ENCODE results near the gene PLA2G6. TPM values are rescaled to one million over a fixed set of nuclear protein-coding genes. Genes with fewer than 3 reads are reported as not detected.

The PLA2G6 gene
- total and polyA plus RNA-seq, 9 of the 15 experiments (the other 6 are each of a cell fraction or from before 2014, with no cell fraction given), result 0.11 to 12.2 (median 9.7) TPM

DNA sequence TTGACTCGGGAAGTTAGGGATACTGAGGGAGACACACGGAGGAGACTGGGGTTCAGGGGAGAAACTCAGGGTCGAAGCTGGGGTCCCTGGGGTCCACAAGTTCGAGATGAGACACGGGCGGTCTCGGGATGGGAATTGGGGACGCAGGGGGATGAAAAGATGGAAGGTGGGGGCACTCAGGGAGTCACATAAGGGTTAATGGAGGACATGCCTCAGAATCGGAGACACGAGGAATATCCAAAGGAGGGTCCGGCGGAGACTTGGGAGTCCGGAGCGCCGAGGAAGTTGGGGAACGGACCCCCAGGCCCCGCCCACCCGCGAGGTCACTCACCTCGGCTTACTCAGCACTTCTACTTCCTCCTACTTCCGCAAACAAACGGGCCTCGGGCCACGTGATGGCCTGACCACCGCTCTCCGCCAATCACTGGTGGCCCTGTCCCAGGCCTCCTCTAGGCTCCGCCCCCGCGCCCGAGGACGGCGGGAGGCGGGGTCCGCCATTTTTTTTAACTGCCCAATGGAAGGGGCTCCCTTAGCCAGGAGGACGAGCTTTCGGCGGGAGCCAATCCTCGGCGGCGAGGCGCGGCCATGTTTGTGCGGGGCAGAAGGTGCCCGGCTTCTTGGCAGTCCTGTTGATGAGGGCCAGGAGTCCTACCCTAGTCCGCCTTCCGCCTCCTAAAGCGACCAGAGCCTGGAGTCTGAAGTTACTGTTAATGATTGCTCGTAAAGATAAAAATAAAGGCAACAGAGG is at the start of gene PLA2G6 (continued):
- TF ChIP-seq, protein P1, sequence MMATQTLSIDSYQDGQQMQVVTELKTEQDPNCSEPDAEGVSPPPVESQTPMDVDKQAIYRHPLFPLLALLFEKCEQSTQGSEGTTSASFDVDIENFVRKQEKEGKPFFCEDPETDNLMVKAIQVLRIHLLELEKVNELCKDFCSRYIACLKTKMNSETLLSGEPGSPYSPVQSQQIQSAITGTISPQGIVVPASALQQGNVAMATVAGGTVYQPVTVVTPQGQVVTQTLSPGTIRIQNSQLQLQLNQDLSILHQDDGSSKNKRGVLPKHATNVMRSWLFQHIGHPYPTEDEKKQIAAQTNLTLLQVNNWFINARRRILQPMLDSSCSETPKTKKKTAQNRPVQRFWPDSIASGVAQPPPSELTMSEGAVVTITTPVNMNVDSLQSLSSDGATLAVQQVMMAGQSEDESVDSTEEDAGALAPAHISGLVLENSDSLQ (IDR thresholded peaks at IDR 0.05), result peak; percentile 79
- no peak for TF ChIP-seq ZNF79 (CRISPR knock-in tag; IDR thresholded peaks at IDR 0.05; ENCODE audit: low read depth)
- TF ChIP-seq ZNF408 (CRISPR knock-in tag; IDR thresholded peaks at IDR 0.05; ENCODE audit: low read depth), result no peak
- TF ChIP-seq SMARCB1 (IDR thresholded peaks at IDR 0.05; ENCODE audit: insufficient read length, low read depth), result no peak
- TF ChIP-seq E2F3 (CRISPR knock-in tag; IDR thresholded peaks at IDR 0.05), result no peak
- TF ChIP-seq FOXK2 (conservative IDR thresholded peaks at IDR 0.05 in 1 of 2, IDR thresholded peaks at IDR 0.05 in 1 of 2; ENCODE audit: low read depth in 2 of 2), result peak; percentile 38 to 76; a peak in 3 of 4 replicates
- TF ChIP-seq ZNF444 (CRISPR knock-in tag; IDR thresholded peaks at IDR 0.05), result no peak
- TF ChIP-seq, protein P2, sequence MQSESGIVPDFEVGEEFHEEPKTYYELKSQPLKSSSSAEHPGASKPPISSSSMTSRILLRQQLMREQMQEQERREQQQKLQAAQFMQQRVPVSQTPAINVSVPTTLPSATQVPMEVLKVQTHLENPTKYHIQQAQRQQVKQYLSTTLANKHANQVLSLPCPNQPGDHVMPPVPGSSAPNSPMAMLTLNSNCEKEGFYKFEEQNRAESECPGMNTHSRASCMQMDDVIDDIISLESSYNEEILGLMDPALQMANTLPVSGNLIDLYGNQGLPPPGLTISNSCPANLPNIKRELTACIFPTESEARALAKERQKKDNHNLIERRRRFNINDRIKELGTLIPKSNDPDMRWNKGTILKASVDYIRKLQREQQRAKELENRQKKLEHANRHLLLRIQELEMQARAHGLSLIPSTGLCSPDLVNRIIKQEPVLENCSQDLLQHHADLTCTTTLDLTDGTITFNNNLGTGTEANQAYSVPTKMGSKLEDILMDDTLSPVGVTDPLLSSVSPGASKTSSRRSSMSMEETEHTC (IDR thresholded peaks at IDR 0.05), result no peak
- TF ChIP-seq CTBP1 (IDR thresholded peaks at IDR 0.05; ENCODE audit: borderline replicate concordance), result no peak
- no peak for TF ChIP-seq HSF4 (CRISPR knock-in tag; IDR thresholded peaks at IDR 0.05; ENCODE audit: borderline replicate concordance)
- peak; percentile 34 for TF ChIP-seq HNRNPLL (IDR thresholded peaks at IDR 0.05; ENCODE audit: low read depth, low read length, poor library complexity, severe bottlenecking)
- TF ChIP-seq CBX8 (IDR thresholded peaks at IDR 0.05; ENCODE audit: borderline replicate concordance, extremely low read depth, low read depth, low read length, poor library complexity, severe bottlenecking), result no peak
- TF ChIP-seq PCBP2 (IDR thresholded peaks at IDR 0.05; ENCODE audit: low read depth, low read length, poor library complexity, severe bottlenecking), result no peak
- TF ChIP-seq ZNF717 (CRISPR knock-in tag; IDR thresholded peaks at IDR 0.05), result no peak
- TF ChIP-seq, protein P3, sequence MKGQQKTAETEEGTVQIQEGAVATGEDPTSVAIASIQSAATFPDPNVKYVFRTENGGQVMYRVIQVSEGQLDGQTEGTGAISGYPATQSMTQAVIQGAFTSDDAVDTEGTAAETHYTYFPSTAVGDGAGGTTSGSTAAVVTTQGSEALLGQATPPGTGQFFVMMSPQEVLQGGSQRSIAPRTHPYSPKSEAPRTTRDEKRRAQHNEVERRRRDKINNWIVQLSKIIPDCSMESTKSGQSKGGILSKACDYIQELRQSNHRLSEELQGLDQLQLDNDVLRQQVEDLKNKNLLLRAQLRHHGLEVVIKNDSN (CRISPR knock-in tag; IDR thresholded peaks at IDR 0.05), result peak; percentile 96
- no peak for TF ChIP-seq PTRF (tag; IDR thresholded peaks at IDR 0.05)
- no peak for TF ChIP-seq NUFIP1 (IDR thresholded peaks at IDR 0.05; ENCODE audit: partially characterized antibody)
- TF ChIP-seq JUN (IDR thresholded peaks at IDR 0.05; ENCODE audit: borderline replicate concordance, low read depth, low read length), result no peak
- TF ChIP-seq JUN (CRISPR knock-in tag; IDR thresholded peaks at IDR 0.05; ENCODE audit: borderline replicate concordance), result no peak
- no peak for TF ChIP-seq ZNF561 (CRISPR knock-in tag; conservative IDR thresholded peaks at IDR 0.05)
- no peak for TF ChIP-seq ZNF311 (CRISPR knock-in tag; IDR thresholded peaks at IDR 0.05)
- TF ChIP-seq, protein P4, sequence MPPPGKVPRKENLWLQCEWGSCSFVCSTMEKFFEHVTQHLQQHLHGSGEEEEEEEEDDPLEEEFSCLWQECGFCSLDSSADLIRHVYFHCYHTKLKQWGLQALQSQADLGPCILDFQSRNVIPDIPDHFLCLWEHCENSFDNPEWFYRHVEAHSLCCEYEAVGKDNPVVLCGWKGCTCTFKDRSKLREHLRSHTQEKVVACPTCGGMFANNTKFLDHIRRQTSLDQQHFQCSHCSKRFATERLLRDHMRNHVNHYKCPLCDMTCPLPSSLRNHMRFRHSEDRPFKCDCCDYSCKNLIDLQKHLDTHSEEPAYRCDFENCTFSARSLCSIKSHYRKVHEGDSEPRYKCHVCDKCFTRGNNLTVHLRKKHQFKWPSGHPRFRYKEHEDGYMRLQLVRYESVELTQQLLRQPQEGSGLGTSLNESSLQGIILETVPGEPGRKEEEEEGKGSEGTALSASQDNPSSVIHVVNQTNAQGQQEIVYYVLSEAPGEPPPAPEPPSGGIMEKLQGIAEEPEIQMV (tag; conservative IDR thresholded peaks at IDR 0.05; ENCODE audit: low read depth), result no peak
- TF ChIP-seq RUNX1 (IDR thresholded peaks at IDR 0.05; ENCODE audit: low read depth), result no peak

All from K562 (cell line).